SK-N-SH treated with all-trans-retinoic acid at 6 μM for 48 hours (cell line): ENCODE data around the gene FOXL3.

Source experiments
- ATAC-seq: fragments of 200-7000 bp; cut with Tn5 transposase; 3 replicates; pipeline ENCODE4 v1.9.1; 2020; ENCODE audit warnings: mild to moderate bottlenecking, moderate library complexity
- ARNTL ChIP-seq: fragments of 450-650 bp; formaldehyde crosslinking; IDR thresholded peaks from 2 replicates; pipeline ENCODE4 v1.5.0; 2020; ENCODE audit warnings: low read depth, mild to moderate bottlenecking, moderate library complexity, borderline replicate concordance
- CSDC2 ChIP-seq: fragments of 250-450 bp; sonication (Bioruptor Pico); IDR thresholded peaks from 2 replicates; pipeline ENCODE4 v1.5.0; 2020; ENCODE audit warnings: mild to moderate bottlenecking, moderate library complexity
- ESRRG ChIP-seq: fragments of 250-450 bp; sonication (Bioruptor Pico); IDR thresholded peaks from 2 replicates; pipeline ENCODE4 v1.6.1; 2021; ENCODE audit warnings: mild to moderate bottlenecking
- GLIS3 ChIP-seq: fragments of 250-450 bp; sonication (Bioruptor Pico); IDR thresholded peaks from 2 replicates; pipeline ENCODE4 v1.5.0; 2020; ENCODE audit warnings: mild to moderate bottlenecking, moderate library complexity
- ISL1 ChIP-seq: fragments of 250-450 bp; sonication (Bioruptor Pico); IDR thresholded peaks from 2 replicates; pipeline ENCODE4 v2.1.2; 2022; ENCODE audit warnings: mild to moderate bottlenecking, moderate library complexity
- OSR1 ChIP-seq: fragments of 250-450 bp; sonication (Bioruptor Pico); IDR thresholded peaks from 2 replicates; pipeline ENCODE4 v1.8.0; 2022; ENCODE audit warnings: moderate library complexity, mild to moderate bottlenecking, inconsistent platforms
- PPARA ChIP-seq: fragments of 250-450 bp; sonication (Bioruptor Pico); IDR thresholded peaks from 2 replicates; pipeline ENCODE4 v1.5.0; 2020; ENCODE audit warnings: mild to moderate bottlenecking, borderline replicate concordance
- RARB ChIP-seq: fragments of 250-450 bp; sonication (Bioruptor Pico); IDR thresholded peaks from 2 replicates; pipeline ENCODE4 v1.8.0; 2021; ENCODE audit warnings: mild to moderate bottlenecking, moderate library complexity
- TCF4 ChIP-seq: fragments of 250-450 bp; sonication (Bioruptor Pico); IDR thresholded peaks from 2 replicates; pipeline ENCODE4 v1.8.0; 2021; ENCODE audit warnings: mild to moderate bottlenecking, moderate library complexity, borderline replicate concordance
- TOX ChIP-seq: fragments of 250-450 bp; sonication (Bioruptor Pico); IDR thresholded peaks from 2 replicates; pipeline ENCODE4 v1.8.0; 2021; ENCODE audit warnings: mild to moderate bottlenecking, moderate library complexity, borderline replicate concordance
- ZC3H10 ChIP-seq: fragments of 250-450 bp; sonication (Bioruptor Pico); IDR thresholded peaks from 2 replicates; pipeline ENCODE4 v1.5.1; 2021; ENCODE audit warnings: mild to moderate bottlenecking, moderate library complexity
- ZFP3 ChIP-seq: fragments of 250-450 bp; sonication (Bioruptor Pico); IDR thresholded peaks from 2 replicates; pipeline ENCODE4 v1.5.0; 2020; ENCODE audit warnings: mild to moderate bottlenecking, moderate library complexity
- ZFP30 ChIP-seq: fragments of 450-650 bp; formaldehyde crosslinking; IDR thresholded peaks from 2 replicates; pipeline ENCODE4 v1.5.0; 2022; ENCODE audit warnings: mild to moderate bottlenecking, moderate library complexity
- ZNF565 ChIP-seq: fragments of 450-650 bp; formaldehyde crosslinking; conservative IDR thresholded peaks from 2 replicates; pipeline ENCODE4 v1.5.0; 2020; ENCODE audit warnings: low read depth, mild to moderate bottlenecking, moderate library complexity
- ZNF70 ChIP-seq: fragments of 450-650 bp; formaldehyde crosslinking; IDR thresholded peaks from 2 replicates; pipeline ENCODE4 v1.5.0; 2020; ENCODE audit warnings: mild to moderate bottlenecking, moderate library complexity
- ZNF8 ChIP-seq: fragments of 450-650 bp; formaldehyde crosslinking; IDR thresholded peaks from 2 replicates; pipeline ENCODE4 v1.5.0; 2020; ENCODE audit warnings: mild to moderate bottlenecking, moderate library complexity
- TF ChIP-seq, protein P1 (sequence below): fragments of 250-450 bp; sonication (Bioruptor Pico); IDR thresholded peaks from 2 replicates; pipeline ENCODE4 v1.8.0; 2021; ENCODE audit warnings: low read depth, mild to moderate bottlenecking, moderate library complexity, borderline replicate concordance
- TF ChIP-seq, protein P2 (sequence below): fragments of 250-450 bp; sonication (Bioruptor Pico); IDR thresholded peaks from 2 replicates; pipeline ENCODE4 v1.5.1; 2021; ENCODE audit warnings: mild to moderate bottlenecking, moderate library complexity
- TF ChIP-seq, protein P3 (sequence below): fragments of 250-450 bp; sonication (Bioruptor Pico); IDR thresholded peaks from 2 replicates; pipeline ENCODE4 v1.8.0; 2020; ENCODE audit warnings: mild to moderate bottlenecking, moderate library complexity, borderline replicate concordance

The FOXL3 gene

GRCh38 chr7:288671-289101 lies 1.3 kb upstream of the FOXL3 start:
- no peak for TF ChIP-seq ZFP3 (CRISPR knock-in tag)
- no peak for TF ChIP-seq ARNTL (CRISPR knock-in tag)
- TF ChIP-seq OSR1 = no peak
- no peak for ATAC-seq

DNA sequence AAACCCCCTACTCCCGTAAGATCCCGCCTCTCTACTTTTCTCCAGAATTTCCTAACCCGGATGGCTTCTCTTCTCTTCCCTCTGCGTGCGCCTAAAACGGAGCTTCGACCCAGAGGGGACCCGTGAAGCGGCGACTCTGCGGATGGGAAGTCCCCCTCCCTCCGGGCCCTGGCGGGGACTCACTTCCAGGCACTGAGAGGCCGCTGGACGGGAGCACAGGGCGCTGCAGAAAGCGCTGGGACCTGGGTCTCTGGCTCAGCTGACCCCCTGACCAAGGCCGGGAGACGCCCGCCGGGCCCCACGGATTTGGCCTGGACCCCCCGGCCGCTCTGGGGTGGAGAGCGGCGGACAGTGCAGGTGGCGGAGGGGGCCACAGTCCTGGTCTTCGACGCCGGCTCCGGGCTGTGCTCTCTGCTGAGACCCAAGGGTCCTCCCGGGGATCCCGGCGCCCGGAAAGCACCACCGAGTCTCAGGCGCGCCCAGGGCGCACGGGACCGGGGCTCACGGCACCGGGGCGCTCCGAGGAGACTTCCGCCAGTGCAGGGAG lies 688 bp upstream of the FOXL3 start:
- TF ChIP-seq RARB (CRISPR knock-in tag) = no peak
- TF ChIP-seq, protein P1, sequence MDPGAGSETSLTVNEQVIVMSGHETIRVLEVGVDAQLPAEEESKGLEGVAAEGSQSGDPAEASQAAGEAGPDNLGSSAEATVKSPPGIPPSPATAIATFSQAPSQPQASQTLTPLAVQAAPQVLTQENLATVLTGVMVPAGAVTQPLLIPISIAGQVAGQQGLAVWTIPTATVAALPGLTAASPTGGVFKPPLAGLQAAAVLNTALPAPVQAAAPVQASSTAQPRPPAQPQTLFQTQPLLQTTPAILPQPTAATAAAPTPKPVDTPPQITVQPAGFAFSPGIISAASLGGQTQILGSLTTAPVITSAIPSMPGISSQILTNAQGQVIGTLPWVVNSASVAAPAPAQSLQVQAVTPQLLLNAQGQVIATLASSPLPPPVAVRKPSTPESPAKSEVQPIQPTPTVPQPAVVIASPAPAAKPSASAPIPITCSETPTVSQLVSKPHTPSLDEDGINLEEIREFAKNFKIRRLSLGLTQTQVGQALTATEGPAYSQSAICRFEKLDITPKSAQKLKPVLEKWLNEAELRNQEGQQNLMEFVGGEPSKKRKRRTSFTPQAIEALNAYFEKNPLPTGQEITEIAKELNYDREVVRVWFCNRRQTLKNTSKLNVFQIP (CRISPR knock-in tag) = no peak
- no peak for TF ChIP-seq TCF4
- no peak for TF ChIP-seq TOX (CRISPR knock-in tag)
- no peak for TF ChIP-seq ZC3H10
- no peak for TF ChIP-seq ISL1 (CRISPR knock-in tag)
- TF ChIP-seq ZNF70 (CRISPR knock-in tag) = no peak
- no peak for ATAC-seq

- TF ChIP-seq ZC3H10 = no peak
- TF ChIP-seq, all 23 proteins: peak for 0
- ATAC-seq = no peak
Measured at GRCh38 chr7:290554-291372, 793 bp downstream of the FOXL3 start.

DNA sequence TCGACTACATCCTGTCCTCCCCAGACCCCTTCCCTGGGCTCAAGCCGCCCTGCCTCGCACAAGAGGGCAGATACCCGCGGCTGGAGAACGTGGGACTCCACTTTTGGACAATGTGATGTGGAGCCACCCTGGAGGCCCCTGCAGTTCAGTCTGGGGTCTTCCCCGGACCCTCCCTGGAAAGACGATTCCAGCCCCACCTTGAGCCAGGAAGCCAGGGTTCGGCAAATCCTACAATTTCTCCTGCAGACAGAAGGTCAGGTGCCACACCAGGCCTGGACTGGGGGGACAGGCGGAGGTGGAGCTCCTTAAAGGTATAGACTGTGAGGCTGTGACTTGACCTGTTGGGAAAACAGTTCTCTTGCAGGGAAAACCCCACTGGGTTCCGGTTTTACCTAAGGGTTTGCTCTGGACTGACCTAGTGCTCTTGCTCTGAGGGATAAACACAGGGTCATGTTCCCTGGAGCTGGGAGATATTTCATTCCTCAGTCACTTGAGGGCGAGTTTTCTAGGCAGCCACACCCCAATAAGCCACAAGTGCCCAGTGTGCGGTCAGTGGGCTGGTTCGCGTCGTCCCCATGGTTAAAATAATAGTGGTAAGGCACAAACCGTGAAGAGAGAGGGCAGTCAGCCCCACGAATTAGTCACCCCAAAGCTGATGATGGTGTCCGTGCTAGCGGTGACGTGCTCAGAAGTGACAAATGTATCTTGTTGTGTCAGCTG lies 1.6 kb downstream of the FOXL3 start:
- no peak for ATAC-seq
- TF ChIP-seq, protein P2, sequence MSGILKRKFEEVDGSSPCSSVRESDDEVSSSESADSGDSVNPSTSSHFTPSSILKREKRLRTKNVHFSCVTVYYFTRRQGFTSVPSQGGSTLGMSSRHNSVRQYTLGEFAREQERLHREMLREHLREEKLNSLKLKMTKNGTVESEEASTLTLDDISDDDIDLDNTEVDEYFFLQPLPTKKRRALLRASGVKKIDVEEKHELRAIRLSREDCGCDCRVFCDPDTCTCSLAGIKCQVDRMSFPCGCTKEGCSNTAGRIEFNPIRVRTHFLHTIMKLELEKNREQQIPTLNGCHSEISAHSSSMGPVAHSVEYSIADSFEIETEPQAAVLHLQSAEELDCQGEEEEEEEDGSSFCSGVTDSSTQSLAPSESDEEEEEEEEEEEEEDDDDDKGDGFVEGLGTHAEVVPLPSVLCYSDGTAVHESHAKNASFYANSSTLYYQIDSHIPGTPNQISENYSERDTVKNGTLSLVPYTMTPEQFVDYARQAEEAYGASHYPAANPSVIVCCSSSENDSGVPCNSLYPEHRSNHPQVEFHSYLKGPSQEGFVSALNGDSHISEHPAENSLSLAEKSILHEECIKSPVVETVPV (CRISPR knock-in tag) = no peak
- no peak for TF ChIP-seq ESRRG
- TF ChIP-seq PPARA (CRISPR knock-in tag) = no peak
- no peak for TF ChIP-seq ARNTL (CRISPR knock-in tag)

GRCh38 chr7:292226-292625 lies 2.3 kb downstream of the FOXL3 start:
- TF ChIP-seq, protein P1 (CRISPR knock-in tag) = no peak
- TF ChIP-seq CSDC2 (CRISPR knock-in tag) (no peak), OSR1 (no peak), ZC3H10 (no peak), ZFP30 (no peak), ISL1 (CRISPR knock-in tag) (no peak), ZNF8 (no peak), ESRRG (no peak), ZNF565 (no peak), GLIS3 (CRISPR knock-in tag) (no peak)
- TF ChIP-seq, protein P3, sequence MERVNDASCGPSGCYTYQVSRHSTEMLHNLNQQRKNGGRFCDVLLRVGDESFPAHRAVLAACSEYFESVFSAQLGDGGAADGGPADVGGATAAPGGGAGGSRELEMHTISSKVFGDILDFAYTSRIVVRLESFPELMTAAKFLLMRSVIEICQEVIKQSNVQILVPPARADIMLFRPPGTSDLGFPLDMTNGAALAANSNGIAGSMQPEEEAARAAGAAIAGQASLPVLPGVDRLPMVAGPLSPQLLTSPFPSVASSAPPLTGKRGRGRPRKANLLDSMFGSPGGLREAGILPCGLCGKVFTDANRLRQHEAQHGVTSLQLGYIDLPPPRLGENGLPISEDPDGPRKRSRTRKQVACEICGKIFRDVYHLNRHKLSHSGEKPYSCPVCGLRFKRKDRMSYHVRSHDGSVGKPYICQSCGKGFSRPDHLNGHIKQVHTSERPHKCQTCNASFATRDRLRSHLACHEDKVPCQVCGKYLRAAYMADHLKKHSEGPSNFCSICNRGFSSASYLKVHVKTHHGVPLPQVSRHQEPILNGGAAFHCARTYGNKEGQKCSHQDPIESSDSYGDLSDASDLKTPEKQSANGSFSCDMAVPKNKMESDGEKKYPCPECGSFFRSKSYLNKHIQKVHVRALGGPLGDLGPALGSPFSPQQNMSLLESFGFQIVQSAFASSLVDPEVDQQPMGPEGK (CRISPR knock-in tag) = no peak
- TF ChIP-seq, all 23 proteins: peak for 0

More at GRCh38 chr7:292226-292625, 2.3 kb downstream of the FOXL3 start:
- no peak for ATAC-seq
